PC-9 (cell line): ENCODE data around the gene VPS39. TPM values are rescaled to one million over a fixed set of nuclear protein-coding genes. Genes with fewer than 3 reads are reported as not detected.

Experiments
- BruUV-seq: library from RNA; stranded (reverse); fragments of 400-500 nt; replicated peaks from 2 replicates; lab custom pipeline; 2021; lab: Mats Ljungman, UMichigan
- CTCF ChIA-PET: fragments of 300-600 bp; sonication (Branson Sonifier 250); formaldehyde crosslinking; loops from one replicate; lab custom pipeline; 2022; ENCODE audit warnings: antibody characterized with exemption; lab: Charles Lee
- POLR2A ChIA-PET: fragments of 300-600 bp; sonication (Branson Sonifier 250); formaldehyde crosslinking; loops from one replicate; lab custom pipeline; 2022; ENCODE audit warnings: antibody characterized with exemption; ENCODE audit not compliant: unreplicated experiment; lab: Charles Lee
- DNase-seq, 2 experiments: peaks; one replicate each; pipeline versions ENCODE4 v3.0.0 to v3.0.0-alpha.2; 2015 to 2022; ENCODE audit warnings: mixed read lengths in 1 of 2
- H2AFZ ChIP-seq: fragments of 200-600 bp; sonication (generic); 2 replicates; pipeline ENCODE4 v1.8.1; 2017; ENCODE audit warnings: antibody characterized with exemption
- H3F3A ChIP-seq: fragments of 200-600 bp; sonication (generic); 2 replicates; pipeline ENCODE4 v1.8.1; 2017; ENCODE audit warnings: antibody characterized with exemption, mild to moderate bottlenecking, low read depth; ENCODE audit not compliant: insufficient read depth
- H3K27ac ChIP-seq: fragments of 200-600 bp; sonication (generic); 2 replicates; pipeline ENCODE4 v1.6.1; 2016; ENCODE audit warnings: mixed run types
- H3K27me3 ChIP-seq: fragments of 200-600 bp; sonication (generic); 2 replicates; pipeline ENCODE4 v1.6.1; 2016; ENCODE audit warnings: low read depth, mixed run types; ENCODE audit not compliant: insufficient read depth
- H3K36me3 ChIP-seq: fragments of 200-600 bp; sonication (generic); 2 replicates; pipeline ENCODE4 v1.6.1; 2016; ENCODE audit warnings: low read depth, mixed run types
- H3K4me1 ChIP-seq: fragments of 200-600 bp; sonication (generic); replicated peaks from 2 replicates; pipeline ENCODE4 v1.6.1; 2016; ENCODE audit warnings: mixed run types; ENCODE audit not compliant: insufficient read depth
- H3K4me2 ChIP-seq: fragments of 200-600 bp; sonication (generic); 2 replicates; pipeline ENCODE4 v1.6.1; 2017; ENCODE audit warnings: mixed run types
- H3K4me3 ChIP-seq: fragments of 200-600 bp; sonication (generic); 2 replicates; pipeline ENCODE4 v1.6.1; 2016; ENCODE audit warnings: mixed run types
- H3K79me2 ChIP-seq: fragments of 200-600 bp; sonication (generic); 2 replicates; pipeline ENCODE4 v1.6.1; 2017; ENCODE audit warnings: low read depth, mixed run types
- H3K9me2 ChIP-seq: fragments of 200-600 bp; sonication (generic); 2 replicates; pipeline ENCODE4 v1.8.1; 2017; ENCODE audit warnings: mild to moderate bottlenecking; ENCODE audit not compliant: insufficient read depth
- H3K9me3 ChIP-seq: fragments of 200-600 bp; sonication (generic); 2 replicates; pipeline ENCODE4 v1.8.1; 2016; ENCODE audit warnings: low read depth; ENCODE audit not compliant: insufficient read depth
- H4K20me1 ChIP-seq: fragments of 200-600 bp; sonication (generic); 2 replicates; pipeline ENCODE4 v1.8.1; 2017; ENCODE audit not compliant: insufficient read depth
- CTCF ChIP-seq: fragments of 200-600 bp; sonication (generic); conservative IDR thresholded peaks from 2 replicates; pipeline ENCODE4 v1.6.1; 2017; ENCODE audit warnings: mixed run types, antibody characterized with exemption, mild to moderate bottlenecking, moderate library complexity
- EZH2 ChIP-seq: fragments of 200-600 bp; sonication (generic); IDR thresholded peaks from 2 replicates; pipeline ENCODE4 v1.8.0; 2017; ENCODE audit warnings: antibody characterized with exemption, low read depth
- intact Hi-C: fragments of 100-400 bp; cut with micrococcal nuclease; formaldehyde crosslinking; loops from one replicate; pipeline ENCODE4 v1.10.0; 2022; ENCODE audit not compliant: unreplicated experiment
- total RNA-seq: library from RNA; stranded (reverse); gene quantifications from 2 replicates; pipeline ENCODE4 v1.2.3, GENCODE V29; 2021

The VPS39 gene
- total RNA-seq, 1 experiment from 2014 or later, result 57.6 TPM

- no peaks in the 10 kb centered on the region for H3K79me2 ChIP-seq
- no peaks in the 10 kb centered on the region for H3K27me3 ChIP-seq
- no peak overlapping the region for H3K4me2 ChIP-seq
- CTCF ChIA-PET, result interaction anchor here (0.6 to 1.3 kb wide), 3 partner anchors 49 to 109 kb away, joined by 3 to 12 read pairs (median 4); no protein-coding TSS in a partner anchor
- no peak overlapping the region for H2AFZ ChIP-seq
- H3F3A ChIP-seq, result 0 out of 2 replicates have a peak, but pooled peaks cover 6% of the 10 kb centered on the region
- TF ChIP-seq CTCF, result no peak
- no peak for TF ChIP-seq EZH2
- no TSS peak for BruUV-seq
- H3K4me1 ChIP-seq, result 0 out of 2 replicates have a peak, but pooled peaks cover 7% of the 10 kb centered on the region
- POLR2A ChIA-PET, result no interaction called here
- no peak for DNase-seq
- H3K4me3 ChIP-seq, result no peak overlapping the region
- no peaks in the 10 kb centered on the region for H3K9me2 ChIP-seq
- no peak overlapping the region for H3K27ac ChIP-seq
- H3K36me3 ChIP-seq, result no peaks in the 10 kb centered on the region
- H4K20me1 ChIP-seq, result no peaks in the 10 kb centered on the region
- intact Hi-C loops, result loop anchor here (5.0 to 10.0 kb wide), 4 partner anchors 51 to 1229 kb away; partner anchors contain the start of gene MAPKBP1
- H3K9me3 ChIP-seq, result no peaks in the 10 kb centered on the region
Observed at GRCh38 chr15:42133356-42133755, 74.7 kb downstream of the VPS39 start.

- ChIA-PET CTCF (interaction anchor here (1.5 kb wide), 1 partner anchor 47 kb away, joined by 5 read pairs; no protein-coding TSS in a partner anchor), POLR2A (no interaction called here)
- Histone ChIP-seq H3K36me3 (no peaks in the 10 kb centered on the region), H3K4me3 (no peak overlapping the region), H3K9me3 (no peaks in the 10 kb centered on the region), H3K27me3 (no peaks in the 10 kb centered on the region), H3K9me2 (no peaks in the 10 kb centered on the region), H3K4me1 (0 out of 2 replicates have a peak, but pooled peaks cover 7% of the 10 kb centered on the region), H3K79me2 (no peaks in the 10 kb centered on the region), H4K20me1 (no peaks in the 10 kb centered on the region), H3F3A (0 out of 2 replicates have a peak, but pooled peaks cover 6% of the 10 kb centered on the region), H3K4me2 (0 out of 2 replicates have a peak overlapping the region, but pooled peaks have one; percentile 4), H3K27ac (no peak overlapping the region), H2AFZ (no peak overlapping the region)
- DNase-seq, result peak in 1 of 2 experiments; percentile 39
- intact Hi-C loops, result loop anchor here (5.0 to 10.0 kb wide), 4 partner anchors 50 to 1227 kb away; partner anchors contain the start of gene MAPKBP1
- TF ChIP-seq EZH2 (no peak), CTCF (no peak)
- no TSS peak for BruUV-seq
Observed at GRCh38 chr15:42131826-42132806, 76.0 kb downstream of the VPS39 start.

GRCh38 chr15:42131006-42131405 is 77.1 kb downstream of the VPS39 start:
- H3K79me2 ChIP-seq, result no peaks in the 10 kb centered on the region
- intact Hi-C loops, result loop anchor here (5.0 to 10.0 kb wide), 4 partner anchors 49 to 1226 kb away; partner anchors contain the start of gene MAPKBP1
- H3K4me3 ChIP-seq, result no peak overlapping the region
- H3K9me2 ChIP-seq, result no peaks in the 10 kb centered on the region
- 0 out of 2 replicates have a peak, but pooled peaks cover 7% of the 10 kb centered on the region for H3K4me1 ChIP-seq
- no TSS peak for BruUV-seq
- no peak overlapping the region for H2AFZ ChIP-seq
- H3K36me3 ChIP-seq, result no peaks in the 10 kb centered on the region
- TF ChIP-seq EZH2 (no peak), CTCF (no peak)
- no peak for DNase-seq
- POLR2A ChIA-PET, result no interaction called here
- no peaks in the 10 kb centered on the region for H3K27me3 ChIP-seq
- CTCF ChIA-PET, result no interaction called here
- H3K4me2 ChIP-seq, result no peak overlapping the region
- H4K20me1 ChIP-seq, result no peaks in the 10 kb centered on the region
- H3F3A ChIP-seq, result 0 out of 2 replicates have a peak, but pooled peaks cover 6% of the 10 kb centered on the region
- no peaks in the 10 kb centered on the region for H3K9me3 ChIP-seq
- no peak overlapping the region for H3K27ac ChIP-seq
